ENCODE measurements around the gene IGF2.

Gene IGF2

DNA sequence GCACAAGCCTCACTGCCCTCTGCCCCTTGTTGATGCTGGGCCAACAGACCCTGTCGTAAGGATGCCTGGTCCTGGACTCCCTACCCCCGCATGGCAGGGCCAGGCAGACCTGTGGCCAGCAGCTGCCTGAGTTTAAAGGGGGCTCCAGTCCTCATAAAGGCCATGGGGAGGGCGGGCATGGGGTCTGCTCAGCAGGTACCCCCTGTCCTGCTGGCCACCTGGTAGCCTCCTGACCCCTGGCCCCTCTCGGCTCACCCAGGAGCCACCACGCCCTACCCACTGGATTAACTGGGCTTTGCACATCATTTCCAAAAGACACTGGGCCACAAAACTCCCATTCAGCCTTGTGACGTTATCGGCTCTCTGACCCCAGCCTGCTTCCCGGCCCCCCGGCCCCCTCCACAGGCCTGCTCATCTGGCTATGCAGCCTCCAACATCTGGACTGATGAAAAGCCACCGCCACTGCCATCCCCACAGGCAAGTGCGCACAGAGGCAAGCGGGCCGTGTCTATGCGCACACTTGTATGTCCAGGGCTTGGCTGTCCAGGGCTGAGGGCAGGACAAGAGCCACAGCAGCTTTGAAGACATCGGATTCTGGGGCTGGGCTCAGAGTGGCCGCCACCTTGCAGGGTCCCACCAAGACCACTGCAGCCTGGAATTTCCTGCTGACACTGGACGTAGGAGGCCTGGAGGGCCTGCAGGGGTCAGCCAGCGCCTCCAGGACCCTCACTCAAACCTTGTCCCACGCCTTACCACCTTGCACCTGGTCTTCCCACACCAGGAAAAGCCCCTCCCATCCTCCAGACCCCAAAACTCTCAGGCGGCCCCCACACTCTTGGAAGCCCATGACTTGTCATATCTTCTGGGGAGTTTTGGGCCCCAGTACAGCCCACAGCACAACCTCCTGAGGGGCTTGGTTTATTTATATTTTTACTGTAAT lies 48.7 kb downstream of the IGF2 start:
- no peak for DNase-seq

- no peak for DNase-seq
Measured at GRCh38 chr11:2089536-2090165, 49.5 kb downstream of the IGF2 start.

DNA sequence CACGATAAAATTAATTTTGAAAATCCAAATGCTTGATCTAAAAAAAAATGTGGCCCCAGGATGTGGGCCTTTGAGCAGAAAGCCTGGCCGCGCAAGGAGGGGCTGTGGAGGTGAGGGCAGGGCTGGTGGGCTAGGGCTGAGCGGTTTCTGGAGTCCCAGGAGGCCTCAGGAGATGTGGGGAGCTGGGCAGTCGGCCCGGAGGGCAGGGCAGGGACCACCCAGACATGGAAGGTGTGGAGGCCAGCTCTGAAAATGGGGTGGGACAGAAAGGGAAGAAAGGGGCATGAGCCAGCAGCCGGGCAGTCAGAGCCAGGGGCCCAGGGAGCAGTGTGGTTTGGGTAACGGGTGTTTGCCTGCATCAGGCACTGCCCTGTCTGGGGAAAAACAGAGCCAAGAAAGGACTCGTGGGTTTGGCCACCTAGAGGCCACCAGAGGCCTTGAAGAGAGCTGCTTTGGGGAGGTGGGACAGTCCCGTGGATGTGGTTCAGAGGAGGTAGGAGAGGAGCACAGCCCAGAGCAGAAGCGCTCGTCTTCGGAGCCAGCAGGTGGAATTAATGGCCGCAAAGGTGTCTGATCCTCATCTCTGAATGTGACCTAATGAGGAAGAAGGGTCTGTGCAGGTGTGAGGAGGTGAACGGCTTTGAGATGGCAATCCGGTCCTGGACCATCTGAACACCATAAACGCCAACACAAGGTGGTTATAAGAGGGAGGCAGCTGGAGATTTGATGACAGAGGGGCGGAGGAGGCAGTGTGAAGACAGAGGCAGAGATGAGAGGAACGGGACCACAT lies 50.2 kb downstream of the IGF2 start:
- DNase-seq, result no peak

DNA sequence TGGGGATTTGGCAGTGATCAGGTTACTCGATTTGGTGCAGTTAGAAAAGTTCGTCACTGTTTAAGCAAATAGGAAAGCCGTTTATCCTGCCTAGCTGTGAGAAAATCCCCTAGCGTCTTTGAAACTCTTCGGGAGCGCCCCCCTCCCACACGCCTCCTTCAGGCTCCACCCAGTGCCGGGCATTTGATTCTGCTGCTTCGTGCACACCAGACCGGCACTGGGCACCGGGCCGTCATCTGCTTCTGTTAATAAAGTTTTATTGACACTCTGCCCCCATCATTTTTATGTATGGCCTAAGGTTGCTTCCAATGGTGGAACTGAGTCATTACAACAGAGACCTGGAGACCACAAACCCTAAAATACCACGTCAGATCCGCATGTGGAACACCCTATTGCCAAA lies 50.9 kb downstream of the IGF2 start:
- no peak for DNase-seq

DNA sequence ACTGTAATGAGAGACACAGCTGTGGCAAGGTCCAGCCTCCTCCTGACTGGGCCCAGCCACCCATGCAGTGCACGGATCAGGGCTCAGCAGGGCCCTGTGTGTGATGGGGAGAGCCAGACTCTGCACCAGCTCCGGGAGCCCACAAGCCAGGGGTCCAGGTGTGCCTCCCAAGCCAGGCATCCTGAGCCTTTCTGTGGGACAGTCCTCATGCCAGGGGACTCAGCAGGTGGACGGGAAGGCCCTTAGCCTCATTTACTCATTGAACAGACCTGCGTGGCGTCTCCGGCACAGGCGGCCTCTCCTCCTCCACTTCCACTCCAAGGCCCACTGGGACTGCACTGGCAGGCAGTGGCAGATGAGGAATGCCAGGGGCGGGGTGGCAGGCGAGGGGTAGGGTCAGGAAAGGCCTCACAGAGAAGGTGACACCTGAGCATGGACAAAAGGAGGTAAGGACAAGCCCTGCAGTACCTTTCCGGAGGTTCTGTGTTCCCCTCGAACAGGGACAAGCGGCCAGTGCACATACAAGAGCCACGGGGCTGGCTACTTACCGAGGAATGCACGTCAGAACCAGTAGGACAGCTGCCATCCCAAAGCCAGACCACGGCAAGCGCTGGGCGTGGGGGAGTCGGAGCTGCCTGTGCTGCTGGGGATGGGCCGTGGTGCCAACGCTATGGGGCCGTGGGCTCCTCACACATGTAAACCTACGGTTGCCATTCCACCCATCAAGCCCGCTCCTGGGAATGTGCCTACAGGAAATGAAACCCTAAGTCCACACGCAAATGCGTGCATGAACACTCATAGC lies 52.7 kb downstream of the IGF2 start:
- no peak for DNase-seq

- no peak for DNase-seq
Measured at GRCh38 chr11:2085251-2086066, 53.7 kb downstream of the IGF2 start.

DNA sequence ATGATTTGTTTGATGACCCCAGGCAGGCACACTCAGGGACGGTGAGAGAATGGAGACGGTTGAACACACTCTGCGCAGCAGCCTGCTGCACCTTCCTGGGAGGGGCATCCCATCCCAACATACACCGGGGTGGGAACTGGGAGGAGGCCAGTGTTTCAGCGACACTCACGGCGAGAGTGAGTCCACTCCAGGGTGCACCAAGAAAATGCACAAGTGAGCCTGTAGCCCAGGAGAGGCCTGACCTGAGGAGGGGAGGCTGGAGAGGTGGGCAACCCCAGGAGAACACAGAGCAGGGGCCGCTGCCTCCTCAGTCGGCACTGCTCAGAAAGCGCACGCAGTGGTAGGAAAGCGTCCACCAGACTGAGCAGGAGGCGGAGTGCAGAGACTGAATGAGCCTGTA lies 54.5 kb downstream of the IGF2 start:
- no peak for DNase-seq
